K562 (cell line): ENCODE data around the gene MVK. TPM values are rescaled to one million over a fixed set of nuclear protein-coding genes. Genes with fewer than 3 reads are reported as not detected.
A peak's percentile ranks its signal among the peaks of the same experiment; 100 is the strongest.

Experiments used
- ATAC-seq: fragments of 200-7000 bp; cut with Tn5 transposase; 3 replicates; pipeline ENCODE4 v1.9.1; 2020; ENCODE audit warnings: moderate library complexity
- BruUV-seq: library from RNA; stranded (reverse); fragments of 400-500 nt; replicated peaks from 2 replicates; lab custom pipeline; 2021; lab: Mats Ljungman, UMichigan
- CTCF ChIA-PET: fragments of 300-600 bp; formaldehyde crosslinking; extraction: SDS; loops from one replicate; lab custom pipeline; 2021; ENCODE audit warnings: low intra/inter-chr PET ratio; lab: Yijun Ruan, JAX
- POLR2A ChIA-PET: fragments of 300-600, 350-650 bp; sonication (Branson Sonifier 250); formaldehyde crosslinking; extraction: SDS; loops from one replicate; lab custom pipeline; 2021; ENCODE audit warnings: antibody characterized with exemption, inconsistent platforms; lab: Yijun Ruan, JAX
- DNase-seq, 4 experiments: peaks; one replicate each; pipeline versions ENCODE4 v3.0.0 to v3.0.0-alpha.2; 2011 to 2018; ENCODE audit warnings: low spot score in 3 of 4, mixed read lengths in 3 of 4; ENCODE audit errors: extremely low read depth in 1 of 4
- FAIRE-seq: peaks from 2 replicates; lab custom pipeline; 2011; peaks lifted over from hg19 to GRCh38; lab: Jason Lieb, UNC
- H2AFZ ChIP-seq: 2 replicates; pipeline ENCODE4 v1.6.0; 2011; ENCODE audit warnings: low read depth, low read length, control low read depth, inconsistent platforms
- H3K27ac ChIP-seq: fragments of 200-600 bp; 3 replicates; pipeline ENCODE4 v1.8.0; 2011; ENCODE audit warnings: low read depth, mild to moderate bottlenecking, control low read depth, inconsistent platforms, low read length, moderate library complexity, mixed read lengths; ENCODE audit errors: extremely low read depth
- H3K27me3 ChIP-seq, 2 experiments: fragments of 300-600 bp in 1 of 2; 2 replicates in 1 of 2; 3 replicates in 1 of 2; pipeline versions ENCODE4 v1.6.0 to v1.8.0; 2011; ENCODE audit warnings: inconsistent platforms in 2 of 2, low read length in 2 of 2, mild to moderate bottlenecking in 1 of 2, mixed read lengths in 1 of 2, moderate library complexity in 1 of 2; ENCODE audit not compliant: control insufficient read depth in 2 of 2, insufficient read depth in 2 of 2
- H3K36me3 ChIP-seq: fragments of 300-600 bp; 3 replicates; pipeline ENCODE4 v1.8.0; 2011; ENCODE audit warnings: mild to moderate bottlenecking, low read length, inconsistent platforms; ENCODE audit not compliant: control insufficient read depth, insufficient read depth
- H3K4me1 ChIP-seq, 2 experiments: fragments of 200-600 bp in 1 of 2; replicated peaks in 1 of 2; 2 replicates in 1 of 2; 3 replicates in 1 of 2; pipeline versions ENCODE4 v1.5.1 to v1.8.0; 2011; ENCODE audit warnings: inconsistent platforms in 2 of 2, low read length in 2 of 2, mild to moderate bottlenecking in 1 of 2, mixed read lengths in 1 of 2, moderate library complexity in 1 of 2; ENCODE audit not compliant: control insufficient read depth in 2 of 2, insufficient read depth in 2 of 2
- H3K4me2 ChIP-seq: 2 replicates; pipeline ENCODE4 v1.6.1; 2011; ENCODE audit warnings: low read length, control low read depth, inconsistent platforms, mixed read lengths; ENCODE audit not compliant: insufficient read depth
- H3K4me3 ChIP-seq: fragments of 200-600 bp; sonication (generic), shearing (Covaris generic); 2 replicates; pipeline ENCODE4 v1.5.1; 2016; ENCODE audit warnings: control low read depth, inconsistent platforms
- H3K79me2 ChIP-seq: fragments of 200-600 bp; 3 replicates; pipeline ENCODE4 v1.8.0; 2011; ENCODE audit warnings: low read length, inconsistent platforms; ENCODE audit not compliant: control insufficient read depth, insufficient read depth
- H3K9ac ChIP-seq, 2 experiments: 2 replicates each; pipeline versions ENCODE4 v1.6.0 to v1.6.1; 2011; ENCODE audit warnings: low read depth in 2 of 2, low read length in 2 of 2, control low read depth in 1 of 2, inconsistent platforms in 1 of 2, mild to moderate bottlenecking in 1 of 2, mixed read lengths in 1 of 2; ENCODE audit not compliant: insufficient read depth in 1 of 2
- H3K9me1 ChIP-seq: one replicate; pipeline ENCODE4 v1.6.0; 2011; ENCODE audit warnings: inconsistent platforms, mild to moderate bottlenecking, low read length, moderate library complexity; ENCODE audit not compliant: control insufficient read depth, insufficient read depth
- H3K9me3 ChIP-seq: replicated peaks from 2 replicates; pipeline ENCODE4 v1.5.1; 2011; ENCODE audit warnings: low read depth, low read length, inconsistent platforms; ENCODE audit not compliant: control insufficient read depth, insufficient read depth
- H4K20me1 ChIP-seq: replicated peaks from 2 replicates; pipeline ENCODE4 v1.6.1; 2011; ENCODE audit warnings: low read length, inconsistent platforms, mixed read lengths; ENCODE audit not compliant: control insufficient read depth, insufficient read depth
- FOXJ2 ChIP-seq: fragments of 200-800 bp; sonication (Bioruptor generic); IDR thresholded peaks from 2 replicates; pipeline ENCODE4 v1.6.1; 2016; ENCODE audit warnings: missing genetic modification characterization, missing compliant biosample characterization
- POLR2G ChIP-seq: fragments of 200-400 bp; formaldehyde crosslinking; IDR thresholded peaks from 2 replicates; pipeline ENCODE4 v1.6.1; 2017; ENCODE audit warnings: low read depth, mild to moderate bottlenecking, antibody characterized with exemption, low read length, moderate library complexity
- RBFOX2 ChIP-seq: fragments of 200-400 bp; formaldehyde crosslinking; IDR thresholded peaks from 2 replicates; pipeline ENCODE4 v1.6.1; 2017; ENCODE audit warnings: low read depth, mild to moderate bottlenecking, low read length, moderate library complexity
- ZNF143 ChIP-seq: sonication (generic); formaldehyde crosslinking; IDR thresholded peaks from 2 replicates; pipeline ENCODE4 v1.9.0; 2022; ENCODE audit warnings: mild to moderate bottlenecking, missing genetic modification reagents
- ZNF282 ChIP-seq: sonication (generic); formaldehyde crosslinking; IDR thresholded peaks from 2 replicates; pipeline ENCODE4 v1.8.1; 2023; ENCODE audit warnings: missing genetic modification reagents
- WGBS: fragments of 100-300 bp; shearing (Covaris generic); methylation state at CpG from one replicate; pipeline ENCODE4 v1.1.6; 2016; ENCODE audit warnings: low coverage, mixed read lengths; ENCODE audit not compliant: insufficient coverage; ENCODE audit errors: missing lambda C conversion rate; 5-methylcytosine and 5-hydroxymethylcytosine counted together
- in situ Hi-C: fragments of 300-500 bp; cut with MboI; formaldehyde crosslinking; loops from 4 replicates; pipeline ENCODE4 v1.15.0; 2018; ENCODE audit warnings: inconsistent platforms, mixed read lengths
- intact Hi-C: fragments of 100-400 bp; cut with micrococcal nuclease; formaldehyde crosslinking; loops from 2 replicates; pipeline ENCODE4 v1.14.2; 2022
- polyA plus RNA-seq, 8 experiments: library from polyadenylated mRNA; depleted of rRNA in 4 of 8; stranded (reverse) in 5 of 8; unstranded in 3 of 8; fragments of >200 nt; fragmentation: Nextera tagmentation in 2 of 8; fragmentation: Illumina TruSeq in 1 of 8; extraction: Ambion mirVana in 2 of 8; extraction: Trizol in 1 of 8; gene quantifications; 2 replicates each; pipeline versions ENCODE4 v1.2.1 to v1.2.3, GENCODE V29; 2011 to 2014; ENCODE audit warnings: inconsistent platforms in 1 of 8, missing spikeins in 1 of 8
- total RNA-seq, 7 experiments: library from RNA; depleted of rRNA in 6 of 7; stranded (reverse); fragments of >200 nt in 6 of 7; fragmentation: Illumina TruSeq in 2 of 7; extraction: Trizol in 2 of 7; gene quantifications; 2 replicates each; pipeline versions ENCODE4 v1.2.1 to v1.2.3, GENCODE V29; 2011 to 2021; ENCODE audit warnings: low replicate concordance in 1 of 7

The MVK gene
- total and polyA plus RNA-seq, 9 of the 15 experiments (the other 6 are each of a cell fraction or from before 2014, with no cell fraction given) = 0.41 to 33.6 (median 18.8) TPM

DNA sequence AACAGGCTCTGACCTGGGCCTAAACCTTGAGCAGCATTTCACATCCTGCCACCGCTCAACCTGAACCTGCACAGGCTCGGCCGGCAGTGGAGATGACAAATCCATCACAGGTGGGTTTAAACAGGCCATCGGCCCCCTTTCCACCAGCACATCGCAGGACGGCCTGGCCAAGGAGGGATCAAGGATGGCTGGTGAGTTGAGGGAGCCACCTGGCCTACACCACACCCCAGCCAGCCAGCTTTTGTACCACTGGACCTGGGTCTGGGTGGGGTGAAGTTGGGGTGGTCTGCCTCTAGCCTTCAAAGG is 14.4 kb upstream of the MVK start:
- Histone ChIP-seq H3K27me3 (peaks cover 5 to 13% of the 10 kb centered on the region in 2 experiments; a peak in 3 of 5 replicates), H3K27ac (no peak overlapping the region), H4K20me1 (peaks cover 3% of the 10 kb centered on the region; the same call in 1 of the 2 replicates), H3K4me1 (peaks cover 0 to 5% of the 10 kb centered on the region in 2 experiments; a peak in 2 of 5 replicates), H3K4me2 (no peak overlapping the region), H3K36me3 (peaks cover 17% of the 10 kb centered on the region; the same call in 2 of the 3 replicates), H3K4me3 (no peak overlapping the region), H3K9ac (0 out of 4 replicates have a peak overlapping the region, but pooled peaks of 1 of the 2 experiments have one; percentile 9), H3K9me1 (peaks cover 3% of the 10 kb centered on the region), H3K9me3 (no peaks in the 10 kb centered on the region), H3K79me2 (no peaks in the 10 kb centered on the region), H2AFZ (no peak overlapping the region)
- POLR2A ChIA-PET = interaction anchor here (1.1 to 1.7 kb wide), 3 partner anchors 8 to 15 kb away, joined by 4 to 6 read pairs (median 5); partner anchors contain the start of genes MMAB and MVK
- intact Hi-C loops = no loop called here
- 90% methylated on average over 6 of the region's 6 CpGs for WGBS
- BruUV-seq = no TSS peak
- in situ Hi-C loops = no loop called here
- CTCF ChIA-PET = no interaction called here
- FAIRE-seq (no peak), ATAC-seq (no peak), DNase-seq (no peak)
- no peak for TF ChIP-seq ZNF282 (CRISPR knock-in tag)
- no peak for TF ChIP-seq FOXJ2 (tag)
- TF ChIP-seq POLR2G = peak; percentile 19; the same call in 1 of the 2 replicates

DNA sequence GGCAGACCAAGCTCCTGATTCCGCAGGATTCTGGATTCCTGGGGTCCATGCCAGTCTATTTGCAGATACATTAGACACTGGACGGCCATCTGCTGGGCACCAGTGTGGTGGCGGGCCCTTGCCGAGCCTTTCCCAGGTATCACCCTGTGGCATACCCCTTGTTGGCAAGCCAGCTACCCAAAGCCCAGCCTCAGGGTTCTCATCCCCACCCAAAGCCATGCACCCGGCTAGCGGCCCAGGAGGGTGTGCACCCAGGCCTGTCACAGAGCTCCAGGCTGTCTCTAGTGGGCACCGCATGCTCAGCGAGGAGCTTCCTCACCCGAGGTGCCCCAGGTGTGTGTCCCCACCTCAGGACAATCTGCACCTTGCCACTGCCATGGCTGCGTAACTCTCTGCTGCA is 14.0 kb upstream of the MVK start:
- in situ Hi-C loops (no loop called here), intact Hi-C loops (no loop called here)
- BruUV-seq = no TSS peak
- no peak overlapping the region for H3K4me3 ChIP-seq
- H3K4me2 ChIP-seq = no peak overlapping the region
- peaks cover 0 to 5% of the 10 kb centered on the region in 2 experiments; a peak in 2 of 5 replicates for H3K4me1 ChIP-seq
- WGBS = 87% methylated on average over 10 of the region's 10 CpGs
- ATAC-seq (no peak), FAIRE-seq (no peak), DNase-seq (no peak)
- ChIA-PET CTCF (no interaction called here), POLR2A (interaction anchor here (1.0 to 1.7 kb wide), 6 partner anchors 8 to 39 kb away, joined by 3 to 6 read pairs (median 4); partner anchors contain the start of genes MMAB and MVK)
- H3K79me2 ChIP-seq = no peaks in the 10 kb centered on the region
- H3K9ac ChIP-seq = no peak overlapping the region
- TF ChIP-seq ZNF143 (CRISPR knock-in tag) = no peak
- peak; percentile 40; the same call in 1 of the 2 replicates for TF ChIP-seq POLR2G
- 0 out of 2 replicates have a peak, but pooled peaks have one; percentile 24 for TF ChIP-seq RBFOX2
- peaks cover 2 to 9% of the 10 kb centered on the region in 2 experiments; a peak in 2 of 5 replicates for H3K27me3 ChIP-seq
- H2AFZ ChIP-seq = no peak overlapping the region
- peaks cover 20% of the 10 kb centered on the region; the same call in 2 of the 3 replicates for H3K36me3 ChIP-seq
- no peaks in the 10 kb centered on the region for H3K9me3 ChIP-seq
- H3K27ac ChIP-seq = no peak overlapping the region
- no peaks in the 10 kb centered on the region for H4K20me1 ChIP-seq
- H3K9me1 ChIP-seq = peaks cover 3% of the 10 kb centered on the region
